Coronary artery (tissue), 2 donors: ENCODE data around the gene VGLL4.

Source experiments
- DNase-seq: peaks from one replicate; pipeline ENCODE4 v3.0.0-alpha.2; 2017; ENCODE audit warnings: low spot score
- H3K27ac ChIP-seq, 2 donors: fragments of 200-600 bp; sonication (generic); one replicate each; pipeline ENCODE4 v1.5.1; 2016 to 2019
- H3K4me3 ChIP-seq: fragments of 200-600 bp; sonication (generic); 2 replicates; pipeline ENCODE4 v1.5.1; 2016; ENCODE audit warnings: mild to moderate bottlenecking, moderate library complexity
- TF ChIP-seq, protein P1 (sequence below): fragments of 200-600 bp; sonication (generic); IDR thresholded peaks from one replicate; pipeline ENCODE4 v1.5.1; 2019; ENCODE audit warnings: antibody characterized with exemption

Gene VGLL4

DNA sequence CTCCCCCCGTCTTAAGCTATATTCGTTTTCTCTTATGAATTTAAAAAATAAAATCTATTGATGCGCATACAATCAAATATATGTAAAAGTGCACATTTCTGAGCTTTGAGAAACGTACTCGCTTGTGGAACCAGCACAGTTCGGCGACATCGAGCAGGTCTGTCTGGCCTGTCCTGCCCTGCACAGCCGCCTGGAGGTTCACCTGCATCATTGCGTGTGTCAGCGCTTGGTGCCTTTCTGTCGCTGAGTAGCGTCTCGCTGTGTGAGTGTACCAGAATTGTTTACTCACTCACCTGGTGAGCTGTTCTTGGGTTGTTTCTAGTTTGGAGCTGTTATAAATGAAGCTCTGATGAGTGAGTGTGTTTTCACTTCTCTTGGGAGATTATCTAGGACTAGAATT is 104.0 kb downstream of the VGLL4 start:
- DNase-seq = no peak
- H3K27ac ChIP-seq = no peak overlapping the region
- TF ChIP-seq, protein P1, sequence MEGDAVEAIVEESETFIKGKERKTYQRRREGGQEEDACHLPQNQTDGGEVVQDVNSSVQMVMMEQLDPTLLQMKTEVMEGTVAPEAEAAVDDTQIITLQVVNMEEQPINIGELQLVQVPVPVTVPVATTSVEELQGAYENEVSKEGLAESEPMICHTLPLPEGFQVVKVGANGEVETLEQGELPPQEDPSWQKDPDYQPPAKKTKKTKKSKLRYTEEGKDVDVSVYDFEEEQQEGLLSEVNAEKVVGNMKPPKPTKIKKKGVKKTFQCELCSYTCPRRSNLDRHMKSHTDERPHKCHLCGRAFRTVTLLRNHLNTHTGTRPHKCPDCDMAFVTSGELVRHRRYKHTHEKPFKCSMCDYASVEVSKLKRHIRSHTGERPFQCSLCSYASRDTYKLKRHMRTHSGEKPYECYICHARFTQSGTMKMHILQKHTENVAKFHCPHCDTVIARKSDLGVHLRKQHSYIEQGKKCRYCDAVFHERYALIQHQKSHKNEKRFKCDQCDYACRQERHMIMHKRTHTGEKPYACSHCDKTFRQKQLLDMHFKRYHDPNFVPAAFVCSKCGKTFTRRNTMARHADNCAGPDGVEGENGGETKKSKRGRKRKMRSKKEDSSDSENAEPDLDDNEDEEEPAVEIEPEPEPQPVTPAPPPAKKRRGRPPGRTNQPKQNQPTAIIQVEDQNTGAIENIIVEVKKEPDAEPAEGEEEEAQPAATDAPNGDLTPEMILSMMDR = no peak

DNA sequence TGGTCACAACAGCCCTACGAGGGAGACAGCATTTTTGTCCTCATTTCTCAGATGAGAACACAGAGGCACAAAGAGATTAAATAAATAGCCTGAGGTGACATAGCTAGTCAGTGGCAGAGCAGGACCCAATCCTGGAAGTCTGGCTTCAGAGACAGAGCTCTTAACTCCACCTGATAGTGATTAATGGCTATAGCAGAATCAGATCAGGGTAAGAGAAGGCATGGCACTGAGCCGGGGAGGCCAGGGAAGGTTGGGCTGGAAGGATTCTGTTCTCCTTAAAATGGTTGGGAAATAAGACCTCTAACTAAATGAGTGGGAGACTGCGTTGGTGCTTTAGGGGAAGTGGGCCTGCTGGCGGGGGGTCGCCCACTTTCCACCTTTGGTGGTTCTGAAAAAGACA is 104.5 kb downstream of the VGLL4 start:
- no peak overlapping the region for H3K27ac ChIP-seq
- no peak for DNase-seq
- TF ChIP-seq, protein P1 = no peak
- no peak overlapping the region for H3K4me3 ChIP-seq

More for the DNA sequence above, 104.0 kb downstream of the VGLL4 start:
- no peak overlapping the region for H3K4me3 ChIP-seq

GRCh38 chr3:11538581-11538980 is 105.1 kb downstream of the VGLL4 start:
- Histone ChIP-seq H3K27ac (no peak overlapping the region), H3K4me3 (no peak overlapping the region)
- TF ChIP-seq, protein P1 = no peak
- no peak for DNase-seq

DNA sequence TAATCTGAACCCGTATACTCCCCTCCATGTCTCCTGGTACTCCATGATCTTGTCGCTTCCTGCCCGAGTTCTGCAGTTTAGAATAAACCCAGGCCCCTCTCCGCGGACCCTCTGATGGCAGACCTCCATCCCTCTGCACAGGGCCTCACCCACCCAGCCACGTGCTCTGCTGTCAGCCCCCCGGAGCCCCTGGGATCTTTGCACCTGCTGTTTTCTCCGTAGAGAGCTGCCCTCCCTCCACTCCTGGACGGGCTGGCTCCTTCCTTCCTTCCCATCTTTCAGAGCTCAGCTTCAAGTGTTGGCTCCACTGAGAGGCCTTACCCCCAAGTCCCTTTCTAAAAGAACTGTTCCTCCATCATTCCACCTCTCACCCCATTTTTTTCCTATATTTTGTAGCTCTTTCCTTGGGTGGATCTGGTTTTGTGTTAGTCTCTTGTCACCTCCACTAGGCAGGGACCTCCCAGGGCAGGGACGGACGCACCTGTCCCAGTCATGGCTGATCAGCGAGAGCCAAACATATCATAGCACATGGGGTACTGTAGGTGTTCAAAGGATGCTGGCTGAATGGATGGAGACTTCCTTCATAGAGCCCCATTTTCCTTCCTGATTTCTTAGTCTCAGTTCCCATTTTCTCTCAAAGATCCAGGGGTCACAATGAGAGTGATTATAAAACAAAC is 106.6 kb downstream of the VGLL4 start:
- Histone ChIP-seq H3K27ac (no peak overlapping the region), H3K4me3 (no peak overlapping the region)
- TF ChIP-seq, protein P1 = no peak
- no peak for DNase-seq

DNA sequence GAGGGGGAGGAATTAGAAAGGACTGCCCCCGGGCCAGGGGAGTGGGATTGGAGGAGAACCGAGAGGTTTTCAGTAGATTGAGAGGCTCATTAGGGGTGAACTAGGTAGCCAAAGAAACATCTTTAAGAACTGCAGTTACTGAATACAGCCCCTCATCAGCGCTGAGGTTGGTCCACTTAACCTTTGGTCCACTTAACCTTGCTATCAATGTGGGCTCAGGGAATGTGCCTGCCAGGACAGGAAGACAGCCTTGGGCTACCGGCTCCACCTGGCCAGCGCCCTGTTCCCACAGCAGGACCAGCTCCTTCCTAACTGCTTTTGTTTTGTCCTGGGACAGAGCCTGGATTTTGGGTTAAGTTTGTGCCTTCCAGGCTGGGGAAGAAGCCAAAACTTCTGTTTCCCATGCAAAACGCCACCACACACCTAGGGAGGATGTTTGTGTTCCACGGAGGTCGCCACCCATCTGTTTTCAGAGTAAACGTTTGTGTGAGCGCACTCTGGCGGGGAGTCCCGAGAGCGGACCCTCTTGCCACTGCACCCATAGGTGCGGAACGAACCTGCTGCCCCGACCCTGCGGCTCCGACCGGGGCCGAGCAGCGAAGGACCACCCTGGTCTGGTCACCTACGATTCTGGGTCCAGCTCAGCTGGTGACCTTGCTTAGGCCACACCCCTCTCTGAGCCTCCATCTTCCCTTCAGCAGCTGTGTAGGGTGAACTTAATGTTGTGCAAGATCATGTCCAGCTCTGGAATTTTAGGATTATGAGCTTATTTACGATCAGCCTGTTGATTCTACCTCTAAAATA is 107.4 kb downstream of the VGLL4 start:
- Histone ChIP-seq H3K27ac (no peak overlapping the region), H3K4me3 (no peak overlapping the region)
- TF ChIP-seq, protein P1 = no peak
- DNase-seq = no peak

GRCh38 chr3:11535243-11535960 is 108.3 kb downstream of the VGLL4 start:
- H3K27ac ChIP-seq = no peak overlapping the region
- DNase-seq = no peak
- H3K4me3 ChIP-seq = no peak overlapping the region
- TF ChIP-seq, protein P1 = no peak
